Erythroblast (primary cell): Measurements from ENCODE around the gene TMEM62.
A peak's percentile ranks its signal among the peaks of the same experiment; 100 is the strongest.
"Not testable (repeated sequence)": the region's sequence is repeated elsewhere in the genome, so short reads cannot be mapped to it uniquely, and the experiment has no call there.

ENCODE experiments used
- DNase-seq, 2 experiments: peaks; one replicate each; lab custom pipeline; 2025; lab: John Stamatoyannopoulos, UW
- GATA1 ChIP-seq: IDR thresholded peaks from 2 replicates; pipeline ENCODE4 v1.6.1; 2011; ENCODE audit warnings: low read depth, mild to moderate bottlenecking, control low read depth, low read length, moderate library complexity
- POLR2A ChIP-seq: IDR thresholded peaks from 2 replicates; pipeline ENCODE4 v1.6.1; 2011; ENCODE audit warnings: mild to moderate bottlenecking, low read length

The TMEM62 gene

DNA sequence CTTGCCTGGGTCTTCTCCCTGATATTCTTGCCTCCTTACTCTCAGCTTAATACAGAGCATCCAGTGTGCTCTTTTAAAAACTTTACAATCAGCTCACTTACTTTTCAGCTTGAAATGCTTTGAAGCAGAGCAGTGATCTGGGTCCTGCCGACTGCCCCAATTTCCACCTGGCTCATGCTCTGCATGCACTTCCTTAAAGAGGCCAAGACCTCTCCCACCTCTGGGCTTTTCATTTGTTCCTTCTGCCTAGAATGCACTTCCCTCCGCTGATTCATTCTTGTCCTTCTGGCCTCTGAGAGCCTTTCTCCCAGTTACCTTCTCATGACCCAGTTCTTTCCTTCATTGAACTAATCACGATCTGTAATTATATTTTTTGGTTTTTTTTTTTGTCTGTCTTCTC, 49.9 kb downstream of the TMEM62 start:
- no peak for DNase-seq
- TF ChIP-seq GATA1 (no peak), POLR2A (no peak)

DNA sequence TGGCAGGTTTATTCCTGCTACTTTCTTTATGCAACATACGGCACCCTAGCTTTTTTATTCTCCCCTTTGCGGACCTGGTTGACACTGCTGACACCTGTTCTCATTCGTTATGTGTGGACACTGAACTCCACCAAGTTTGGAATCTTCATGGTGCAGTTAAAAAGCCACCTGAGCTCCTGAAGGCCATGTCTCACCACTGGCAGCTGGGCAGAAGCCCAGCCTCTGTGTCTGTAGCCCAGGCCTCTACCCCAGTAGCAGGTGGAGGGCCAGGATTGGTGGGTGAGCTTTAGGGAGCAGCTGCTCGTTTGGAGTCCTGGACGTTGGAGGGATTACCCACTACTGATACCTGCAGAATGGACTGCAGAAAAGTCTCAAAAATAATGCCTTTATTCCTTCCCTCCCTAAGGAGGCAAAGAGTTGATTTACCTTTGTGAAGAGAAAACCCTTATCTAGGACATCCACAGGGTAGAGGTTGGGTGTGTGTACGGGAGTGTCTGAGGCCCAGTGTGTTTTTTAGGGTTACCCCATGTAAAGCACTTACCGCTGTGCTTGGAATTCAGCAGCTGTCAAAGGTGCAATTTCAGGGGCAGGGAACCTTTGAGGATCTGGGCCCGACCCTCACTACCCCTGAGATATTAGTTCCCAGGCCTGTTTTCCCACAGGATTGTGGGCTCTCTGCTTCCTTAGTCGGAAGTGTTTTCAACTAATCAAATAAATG, 51.2 kb downstream of the TMEM62 start:
- DNase-seq = peak; percentile 76
- TF ChIP-seq GATA1 = no peak
- no peak for TF ChIP-seq POLR2A

DNA sequence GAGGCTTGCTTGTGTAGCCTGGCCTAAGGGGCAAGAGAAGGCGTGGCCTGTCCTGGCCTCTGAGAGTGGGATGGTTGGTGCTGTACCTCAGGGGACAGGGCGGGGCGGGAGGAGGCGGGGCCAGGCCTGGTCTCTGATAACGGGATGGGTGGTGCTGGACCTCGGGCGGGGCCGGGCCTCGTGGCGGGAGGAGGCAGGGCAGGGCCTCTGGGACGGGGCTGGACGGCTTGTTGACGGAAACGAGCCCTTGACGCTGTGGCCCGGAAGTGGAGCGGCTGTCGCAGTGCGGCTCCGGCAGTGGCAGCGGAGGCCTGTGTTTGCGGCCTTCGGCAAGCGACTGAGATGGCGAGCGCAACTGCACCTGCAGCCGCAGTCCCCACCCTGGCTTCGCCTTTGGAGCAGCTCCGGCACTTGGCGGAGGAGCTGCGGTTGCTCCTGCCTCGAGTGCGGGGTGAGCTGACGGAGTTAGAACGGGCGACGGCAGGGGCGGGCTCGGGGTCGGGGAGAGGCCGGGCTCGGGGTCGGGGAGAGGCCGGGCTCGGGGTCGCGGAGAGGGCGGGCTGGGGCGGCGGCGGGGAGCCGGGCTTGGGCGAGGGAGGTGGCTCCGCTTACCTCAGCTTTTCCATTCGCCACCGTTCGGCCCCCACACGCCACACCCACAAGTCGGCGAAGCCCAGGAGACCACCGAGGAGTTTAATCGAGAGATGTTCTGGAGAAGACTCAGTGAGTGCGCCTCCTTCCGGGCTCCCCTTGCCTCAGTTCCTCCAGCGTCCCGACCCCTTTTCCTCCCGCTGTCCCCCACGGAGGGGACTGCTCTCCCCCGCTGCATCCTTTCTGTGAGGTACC, 52.0 kb downstream of the TMEM62 start, which contains the start of gene CCNDBP1:
Gene CCNDBP1 (plus strand): TSS at position 247 of the 846 bp plus-strand sequence. CDS start 96 bp downstream, at position 343.
- DNase-seq = peak; percentile 97 to 98
- TF ChIP-seq GATA1 (peak; percentile 35), POLR2A (peak; percentile 83)

DNA sequence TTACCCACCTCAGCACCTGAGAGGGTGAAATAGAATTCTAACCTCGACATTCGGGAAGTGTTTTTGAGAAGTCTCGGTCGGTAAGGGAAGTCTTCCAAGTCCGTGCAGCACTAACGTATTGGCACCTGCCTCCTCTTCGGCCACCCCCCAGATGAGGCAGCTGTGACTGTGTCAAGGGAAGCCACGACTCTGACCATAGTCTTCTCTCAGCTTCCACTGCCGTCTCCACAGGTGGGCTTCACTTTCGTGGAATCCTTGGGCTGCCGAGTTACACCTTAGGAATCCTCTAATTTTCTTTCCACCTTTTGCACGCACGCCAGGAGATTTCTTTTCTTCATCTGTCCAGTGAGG, 52.6 kb downstream of the TMEM62 start:
- TF ChIP-seq GATA1 (no peak), POLR2A (no peak)
- DNase-seq = peak; percentile 57 to 77

DNA sequence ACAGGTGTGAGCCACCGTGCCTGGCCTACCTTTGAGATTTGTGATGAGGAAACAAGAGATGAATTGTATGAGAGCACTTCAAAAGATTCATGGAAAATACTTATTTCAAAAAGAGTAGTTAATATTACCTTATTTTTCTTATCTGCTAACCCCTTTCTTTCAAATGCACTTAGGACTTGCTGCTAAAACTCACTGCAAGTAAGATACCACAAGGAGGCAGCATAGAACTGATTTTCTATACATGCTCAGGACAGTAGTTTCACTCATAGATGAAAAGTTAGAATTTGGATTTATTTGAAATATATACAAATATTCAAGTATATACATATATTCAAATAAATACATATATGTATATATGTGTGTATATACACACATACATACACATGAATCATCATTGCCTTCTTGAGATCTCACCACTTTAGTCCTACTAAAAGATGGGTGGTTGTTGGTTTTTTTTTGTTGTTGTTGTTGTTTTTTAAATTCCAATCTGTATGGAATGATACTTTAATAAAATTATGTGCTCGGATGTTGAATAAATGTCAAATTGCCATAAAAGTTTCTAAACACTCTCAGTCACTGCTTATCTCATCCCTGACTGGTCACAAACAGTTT, 54.3 kb downstream of the TMEM62 start:
- TF ChIP-seq POLR2A (no peak), GATA1 (no peak)
- DNase-seq = peak; percentile 74 to 75

DNA sequence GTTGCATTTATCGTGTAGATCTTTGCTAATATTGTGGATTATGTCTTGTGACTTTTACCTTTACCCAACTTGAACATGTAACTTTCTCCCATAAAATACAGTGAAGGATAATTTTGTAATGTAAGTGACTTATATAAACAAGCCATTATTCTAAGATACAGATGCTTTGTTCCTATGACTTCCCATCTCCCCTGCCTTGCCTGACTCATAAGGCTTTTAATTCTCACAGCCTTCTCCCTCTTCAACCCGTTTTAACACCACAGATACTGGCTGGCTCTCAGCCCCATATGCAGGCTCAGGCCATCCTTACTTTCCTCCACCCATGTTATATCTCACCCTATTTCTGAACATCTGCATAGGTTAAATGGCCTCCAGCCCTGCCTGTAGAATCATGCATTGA, 55.9 kb downstream of the TMEM62 start:
- peak; percentile 37 to 39 for DNase-seq
- no peak for TF ChIP-seq POLR2A
- TF ChIP-seq GATA1 = no peak

DNA sequence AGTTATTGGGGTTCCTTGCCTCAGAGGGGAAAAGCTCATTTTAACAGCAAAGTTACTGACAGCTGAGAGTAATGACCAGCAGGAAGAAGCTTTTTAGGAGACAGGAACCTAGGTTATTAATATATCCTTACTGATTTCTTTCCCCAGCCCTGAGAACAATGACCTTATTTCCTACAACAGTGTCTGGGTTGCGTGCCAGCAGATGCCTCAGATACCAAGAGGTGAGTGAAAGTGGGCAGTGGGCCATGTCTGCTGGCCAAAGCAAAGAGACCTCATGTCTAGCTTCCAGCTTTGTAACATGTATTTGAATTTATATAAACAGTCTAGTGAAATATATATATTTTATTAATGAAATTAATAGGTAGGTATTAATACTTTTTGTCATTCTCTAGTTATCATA, 56.8 kb downstream of the TMEM62 start:
- no peak for TF ChIP-seq POLR2A
- no peak for DNase-seq

DNA sequence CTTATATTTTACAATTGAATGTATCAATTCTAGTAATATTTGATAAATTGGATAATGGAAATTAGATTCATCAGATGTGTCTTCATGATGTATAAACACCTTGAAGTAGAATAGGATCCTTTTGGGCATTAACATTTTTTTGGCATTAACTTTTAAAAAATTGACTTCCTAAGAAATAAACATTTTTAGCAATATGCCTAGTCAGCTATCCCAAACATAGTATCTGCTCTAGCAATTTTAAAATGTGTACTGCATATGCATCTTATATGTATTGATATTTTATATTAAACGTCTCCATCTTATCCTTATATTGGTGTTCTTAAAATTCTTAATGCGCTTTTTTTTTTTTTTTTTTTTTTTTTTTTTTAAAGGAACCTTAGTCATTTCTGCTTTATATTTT, 60.3 kb downstream of the TMEM62 start:
- TF ChIP-seq POLR2A (no peak), GATA1 (no peak)
- DNase-seq = no peak

DNA sequence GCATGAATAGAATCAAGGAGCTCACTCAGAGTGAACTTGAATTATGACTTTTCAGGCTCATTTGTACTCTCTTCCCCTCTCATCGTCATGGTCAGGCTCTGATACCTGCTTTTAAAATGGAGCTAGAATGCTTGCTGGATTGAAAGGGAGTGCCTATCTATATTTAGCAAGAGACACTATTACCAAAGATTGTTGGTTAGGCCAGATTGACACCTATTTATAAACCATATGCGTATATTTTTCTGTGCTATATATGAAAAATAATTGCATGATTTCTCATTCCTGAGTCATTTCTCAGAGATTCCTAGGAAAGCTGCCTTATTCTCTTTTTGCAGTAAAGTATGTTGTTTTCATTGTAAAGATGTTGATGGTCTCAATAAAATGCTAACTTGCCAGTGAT, 61.4 kb downstream of the TMEM62 start:
- no peak for DNase-seq
- no peak for TF ChIP-seq POLR2A
- no peak for TF ChIP-seq GATA1

DNA sequence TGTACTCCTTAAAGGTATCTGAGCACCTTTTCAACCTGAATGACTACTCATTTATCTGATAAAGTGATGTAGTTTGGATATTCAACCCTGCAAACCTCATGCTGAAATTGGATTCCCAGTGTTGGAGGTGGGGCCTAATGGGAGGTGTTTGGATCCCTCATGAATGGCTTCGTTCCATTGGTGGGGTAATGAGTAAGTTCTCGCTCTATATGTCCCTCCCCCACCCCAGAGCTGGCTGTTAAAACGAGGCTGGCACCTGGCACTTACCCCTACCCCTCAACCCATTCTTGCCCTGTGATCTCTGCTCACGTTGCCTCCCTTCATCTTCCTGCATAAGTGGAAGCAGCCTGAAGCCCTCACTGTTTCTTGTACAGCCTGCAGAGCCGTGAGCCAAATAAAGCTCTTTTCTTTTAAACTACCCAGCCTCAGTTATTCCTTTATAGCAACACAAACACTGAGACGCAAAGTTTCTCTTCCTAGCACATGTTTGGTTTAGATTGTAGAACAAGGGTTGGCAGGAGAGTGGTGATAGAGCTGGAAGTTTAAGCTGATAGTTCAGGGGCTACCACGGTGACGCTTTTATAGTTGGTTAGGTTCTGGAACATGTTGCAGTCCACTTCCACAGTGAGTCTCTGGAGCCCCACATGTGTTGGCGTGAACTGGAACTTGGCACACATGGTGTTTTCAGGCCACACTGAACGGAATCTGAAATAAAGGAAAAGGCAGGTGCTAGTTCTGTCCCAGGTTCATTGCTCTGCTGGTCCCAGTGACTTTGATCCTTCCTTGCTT, 63.6 kb downstream of the TMEM62 start:
- TF ChIP-seq GATA1 (no peak), POLR2A (peak; percentile 16)
- no peak for DNase-seq

DNA sequence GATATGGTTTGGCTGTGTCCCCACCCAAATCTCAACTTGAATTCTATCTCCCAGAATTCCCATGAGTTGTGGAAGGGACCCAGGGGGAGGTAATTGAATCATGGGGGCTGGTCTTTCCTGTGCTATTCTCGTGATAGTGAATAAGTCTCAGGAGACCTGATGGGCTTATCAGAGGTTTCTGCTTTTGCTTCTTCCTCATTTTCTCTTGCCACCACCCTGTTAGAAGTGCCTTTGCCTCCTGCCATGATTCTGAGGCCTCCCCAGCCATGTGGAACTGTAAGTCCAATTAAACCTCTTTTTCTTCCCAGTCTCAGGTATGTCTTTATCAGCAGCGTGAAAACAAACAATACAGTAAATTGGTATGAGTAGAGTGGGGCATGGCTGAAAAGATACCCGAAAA, 64.4 kb downstream of the TMEM62 start:
- DNase-seq = not testable (repeated sequence)

DNA sequence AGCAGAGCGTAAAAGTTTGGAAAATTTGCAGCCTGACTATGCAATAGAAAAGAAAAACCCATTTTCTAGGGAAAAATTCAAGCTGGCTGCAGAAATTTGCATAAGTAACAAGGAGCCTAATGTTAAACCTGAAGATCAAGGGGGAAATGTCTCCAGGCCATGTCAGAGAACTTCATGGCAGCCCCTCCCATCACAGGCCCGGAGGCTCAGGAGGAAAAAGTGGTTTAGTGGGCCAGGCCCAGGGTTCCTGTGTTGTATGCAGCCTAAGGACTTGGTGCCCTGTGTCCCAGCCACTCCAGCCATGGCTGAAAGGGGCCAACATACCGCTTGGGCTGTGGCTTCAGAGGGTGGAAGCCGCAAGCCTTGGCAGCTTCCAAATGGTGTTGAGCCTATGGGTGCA, 65.2 kb downstream of the TMEM62 start:
- not testable (repeated sequence) for DNase-seq

DNA sequence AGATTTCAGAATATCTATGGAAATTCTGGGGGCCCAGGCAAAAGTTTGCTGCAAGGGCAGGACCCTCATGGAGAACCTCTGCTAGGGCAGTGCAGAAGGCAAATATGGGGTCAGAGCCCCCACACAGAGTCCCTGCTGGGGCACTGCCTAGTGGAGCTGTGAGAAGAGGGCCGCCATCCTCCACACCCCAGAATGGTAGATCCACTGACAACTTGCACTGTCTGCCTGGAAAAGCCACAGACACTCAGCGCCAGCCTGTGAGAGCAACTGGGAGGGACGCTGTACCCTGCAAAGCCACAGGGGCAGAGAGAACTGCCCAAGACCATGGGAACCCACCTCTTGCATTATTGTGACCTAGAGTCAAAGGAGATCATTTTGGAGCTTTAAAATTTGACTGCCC, 65.6 kb downstream of the TMEM62 start:
- TF ChIP-seq GATA1 (no peak), POLR2A (no peak)
- no peak for DNase-seq
